K562 (cell line): ENCODE results near the gene RNF112. TPM values are rescaled to one million over a fixed set of nuclear protein-coding genes. Genes with fewer than 3 reads are reported as not detected.

ENCODE experiments used
- ATAC-seq: fragments of 200-7000 bp; cut with Tn5 transposase; 3 replicates; pipeline ENCODE4 v1.9.1; 2020; ENCODE audit warnings: moderate library complexity
- BruUV-seq: library from RNA; stranded (reverse); fragments of 400-500 nt; replicated peaks from 2 replicates; lab custom pipeline; 2021; lab: Mats Ljungman, UMichigan
- CTCF ChIA-PET: fragments of 300-600 bp; formaldehyde crosslinking; extraction: SDS; loops from one replicate; lab custom pipeline; 2021; ENCODE audit warnings: low intra/inter-chr PET ratio; lab: Yijun Ruan, JAX
- POLR2A ChIA-PET: fragments of 300-600, 350-650 bp; sonication (Branson Sonifier 250); formaldehyde crosslinking; extraction: SDS; loops from one replicate; lab custom pipeline; 2021; ENCODE audit warnings: antibody characterized with exemption, inconsistent platforms; lab: Yijun Ruan, JAX
- DNase-seq, 4 experiments: peaks; one replicate each; pipeline versions ENCODE4 v3.0.0 to v3.0.0-alpha.2; 2011 to 2018; ENCODE audit warnings: low spot score in 3 of 4, mixed read lengths in 3 of 4; ENCODE audit errors: extremely low read depth in 1 of 4
- FAIRE-seq: peaks from 2 replicates; lab custom pipeline; 2011; peaks lifted over from hg19 to GRCh38; lab: Jason Lieb, UNC
- H2AFZ ChIP-seq: 2 replicates; pipeline ENCODE4 v1.6.0; 2011; ENCODE audit warnings: low read depth, low read length, control low read depth, inconsistent platforms
- H3K27ac ChIP-seq: fragments of 200-600 bp; 3 replicates; pipeline ENCODE4 v1.8.0; 2011; ENCODE audit warnings: low read depth, mild to moderate bottlenecking, control low read depth, inconsistent platforms, low read length, moderate library complexity, mixed read lengths; ENCODE audit errors: extremely low read depth
- H3K27me3 ChIP-seq, 2 experiments: fragments of 300-600 bp in 1 of 2; 2 replicates in 1 of 2; 3 replicates in 1 of 2; pipeline versions ENCODE4 v1.6.0 to v1.8.0; 2011; ENCODE audit warnings: inconsistent platforms in 2 of 2, low read length in 2 of 2, mild to moderate bottlenecking in 1 of 2, mixed read lengths in 1 of 2, moderate library complexity in 1 of 2; ENCODE audit not compliant: control insufficient read depth in 2 of 2, insufficient read depth in 2 of 2
- H3K36me3 ChIP-seq: fragments of 300-600 bp; 3 replicates; pipeline ENCODE4 v1.8.0; 2011; ENCODE audit warnings: mild to moderate bottlenecking, low read length, inconsistent platforms; ENCODE audit not compliant: control insufficient read depth, insufficient read depth
- H3K4me1 ChIP-seq, 2 experiments: fragments of 200-600 bp in 1 of 2; replicated peaks in 1 of 2; 2 replicates in 1 of 2; 3 replicates in 1 of 2; pipeline versions ENCODE4 v1.5.1 to v1.8.0; 2011; ENCODE audit warnings: inconsistent platforms in 2 of 2, low read length in 2 of 2, mild to moderate bottlenecking in 1 of 2, mixed read lengths in 1 of 2, moderate library complexity in 1 of 2; ENCODE audit not compliant: control insufficient read depth in 2 of 2, insufficient read depth in 2 of 2
- H3K4me2 ChIP-seq: 2 replicates; pipeline ENCODE4 v1.6.1; 2011; ENCODE audit warnings: low read length, control low read depth, inconsistent platforms, mixed read lengths; ENCODE audit not compliant: insufficient read depth
- H3K4me3 ChIP-seq: fragments of 200-600 bp; sonication (generic), shearing (Covaris generic); 2 replicates; pipeline ENCODE4 v1.5.1; 2016; ENCODE audit warnings: control low read depth, inconsistent platforms
- H3K79me2 ChIP-seq: fragments of 200-600 bp; 3 replicates; pipeline ENCODE4 v1.8.0; 2011; ENCODE audit warnings: low read length, inconsistent platforms; ENCODE audit not compliant: control insufficient read depth, insufficient read depth
- H3K9ac ChIP-seq, 2 experiments: 2 replicates each; pipeline versions ENCODE4 v1.6.0 to v1.6.1; 2011; ENCODE audit warnings: low read depth in 2 of 2, low read length in 2 of 2, control low read depth in 1 of 2, inconsistent platforms in 1 of 2, mild to moderate bottlenecking in 1 of 2, mixed read lengths in 1 of 2; ENCODE audit not compliant: insufficient read depth in 1 of 2
- H3K9me1 ChIP-seq: one replicate; pipeline ENCODE4 v1.6.0; 2011; ENCODE audit warnings: inconsistent platforms, mild to moderate bottlenecking, low read length, moderate library complexity; ENCODE audit not compliant: control insufficient read depth, insufficient read depth
- H3K9me3 ChIP-seq: replicated peaks from 2 replicates; pipeline ENCODE4 v1.5.1; 2011; ENCODE audit warnings: low read depth, low read length, inconsistent platforms; ENCODE audit not compliant: control insufficient read depth, insufficient read depth
- H4K20me1 ChIP-seq: replicated peaks from 2 replicates; pipeline ENCODE4 v1.6.1; 2011; ENCODE audit warnings: low read length, inconsistent platforms, mixed read lengths; ENCODE audit not compliant: control insufficient read depth, insufficient read depth
- CBX1 ChIP-seq: sonication (generic); IDR thresholded peaks from 2 replicates; pipeline ENCODE4 v1.6.1; 2016; ENCODE audit warnings: antibody characterized with exemption, low read depth, mild to moderate bottlenecking
- ELF4 ChIP-seq: fragments of 450-650 bp; formaldehyde crosslinking; IDR thresholded peaks from 2 replicates; pipeline ENCODE4 v1.4.0; 2022; ENCODE audit warnings: missing genetic modification characterization
- ILF3 ChIP-seq: fragments of 450-650 bp; IDR thresholded peaks from 2 replicates; pipeline ENCODE4 v1.6.1; 2018; ENCODE audit warnings: antibody characterized with exemption, mild to moderate bottlenecking, moderate library complexity, borderline replicate concordance
- MEIS2 ChIP-seq: fragments of 450-650 bp; IDR thresholded peaks from 2 replicates; pipeline ENCODE4 v1.6.1; 2014; ENCODE audit warnings: mild to moderate bottlenecking; ENCODE audit not compliant: partially characterized antibody
- MYBL2 ChIP-seq, 2 experiments: fragments of 450-650 bp in 1 of 2; sonication (generic) in 1 of 2; formaldehyde crosslinking in 1 of 2; IDR thresholded peaks; 2 replicates each; pipeline versions ENCODE4 v1.6.1 to v1.8.1; 2017 to 2022; ENCODE audit warnings: borderline replicate concordance in 1 of 2, inconsistent platforms in 1 of 2, low read depth in 1 of 2, mild to moderate bottlenecking in 1 of 2, missing genetic modification reagents in 1 of 2, moderate library complexity in 1 of 2
- PHF20 ChIP-seq: fragments of 450-650 bp; IDR thresholded peaks from 2 replicates; pipeline ENCODE4 v1.6.1; 2018; ENCODE audit not compliant: partially characterized antibody
- TCF7 ChIP-seq: sonication (generic); IDR thresholded peaks from 2 replicates; pipeline ENCODE4 v1.6.1; 2016; ENCODE audit warnings: antibody characterized with exemption, borderline replicate concordance
- ZNF707 ChIP-seq: fragments of 250-450 bp; sonication (Bioruptor Pico); conservative IDR thresholded peaks from 2 replicates; pipeline ENCODE4 v1.8.0; 2022; ENCODE audit warnings: inconsistent platforms, mild to moderate bottlenecking, moderate library complexity
- WGBS: fragments of 100-300 bp; shearing (Covaris generic); methylation state at CpG from one replicate; pipeline ENCODE4 v1.1.6; 2016; ENCODE audit warnings: low coverage, mixed read lengths; ENCODE audit not compliant: insufficient coverage; ENCODE audit errors: missing lambda C conversion rate; 5-methylcytosine and 5-hydroxymethylcytosine counted together
- in situ Hi-C: fragments of 300-500 bp; cut with MboI; formaldehyde crosslinking; loops from 4 replicates; pipeline ENCODE4 v1.15.0; 2018; ENCODE audit warnings: inconsistent platforms, mixed read lengths
- intact Hi-C: fragments of 100-400 bp; cut with micrococcal nuclease; formaldehyde crosslinking; loops from 2 replicates; pipeline ENCODE4 v1.14.2; 2022
- polyA plus RNA-seq, 8 experiments: library from polyadenylated mRNA; depleted of rRNA in 4 of 8; stranded (reverse) in 5 of 8; unstranded in 3 of 8; fragments of >200 nt; fragmentation: Nextera tagmentation in 2 of 8; fragmentation: Illumina TruSeq in 1 of 8; extraction: Ambion mirVana in 2 of 8; extraction: Trizol in 1 of 8; gene quantifications; 2 replicates each; pipeline versions ENCODE4 v1.2.1 to v1.2.3, GENCODE V29; 2011 to 2014; ENCODE audit warnings: inconsistent platforms in 1 of 8, missing spikeins in 1 of 8
- total RNA-seq, 7 experiments: library from RNA; depleted of rRNA in 6 of 7; stranded (reverse); fragments of >200 nt in 6 of 7; fragmentation: Illumina TruSeq in 2 of 7; extraction: Trizol in 2 of 7; gene quantifications; 2 replicates each; pipeline versions ENCODE4 v1.2.1 to v1.2.3, GENCODE V29; 2011 to 2021; ENCODE audit warnings: low replicate concordance in 1 of 7

Gene RNF112
- total and polyA plus RNA-seq, 9 of the 15 experiments (the other 6 are each of a cell fraction or from before 2014, with no cell fraction given), result 0.05 TPM; not detected in 8

GRCh38 chr17:19412984-19413383, 2.0 kb downstream of the RNF112 start:
- H3K79me2 ChIP-seq, result no peaks in the 10 kb centered on the region
- 0% methylated on average over 1 of the region's 12 CpGs for WGBS
- intact Hi-C loops, result no loop called here
- H3K4me1 ChIP-seq, result no peaks in the 10 kb centered on the region
- in situ Hi-C loops, result no loop called here
- H3K9me1 ChIP-seq, result no peaks in the 10 kb centered on the region
- no peak overlapping the region for H3K4me2 ChIP-seq
- BruUV-seq, result no TSS peak
- peaks cover 4 to 72% of the 10 kb centered on the region in 2 experiments for H3K27me3 ChIP-seq
- TF ChIP-seq PHF20 (no peak), ILF3 (no peak), TCF7 (no peak), MEIS2 (no peak), ELF4 (CRISPR knock-in tag) (no peak), ZNF707 (CRISPR knock-in tag) (no peak), MYBL2 (IDR thresholded peaks at IDR 0.05; ENCODE audit: low read depth) (no peak), MYBL2 (CRISPR knock-in tag; IDR thresholded peaks at IDR 0.05; ENCODE audit: borderline replicate concordance) (no peak), CBX1 (no peak)
- TF ChIP-seq, all 486 proteins: peak for 0
- H3K9me3 ChIP-seq, result no peaks in the 10 kb centered on the region
- FAIRE-seq (no peak), DNase-seq (no peak), ATAC-seq (no peak)
- CTCF ChIA-PET, result no interaction called here
- POLR2A ChIA-PET, result interaction anchor here (0.6 to 0.9 kb wide), 2 partner anchors 35 to 52 kb away, joined by 3 read pairs; partner anchors contain the start of gene MAPK7
- H3K36me3 ChIP-seq, result no peaks in the 10 kb centered on the region
- no peaks in the 10 kb centered on the region for H4K20me1 ChIP-seq
- no peak overlapping the region for H3K27ac ChIP-seq
- H3K9ac ChIP-seq, result no peak overlapping the region
- H2AFZ ChIP-seq, result no peak overlapping the region
- H3K4me3 ChIP-seq, result no peak overlapping the region
